ENCODE measurements around the gene TRIM62. TPM values are rescaled to one million over a fixed set of nuclear protein-coding genes. Genes with fewer than 3 reads are reported as not detected.

TRIM62 gene
- total and polyA plus RNA-seq, 11 donors = 1.8 to 6.1 (median 3.3) TPM

- H3K9me3 ChIP-seq = peaks cover 0 to 23% (median 11%) of the 10 kb centered on the region in 12 donors
These were observed 42.4 kb upstream of the TRIM62 start for GRCh38 chr1:33224166-33224707.

GRCh38 chr1:33222381-33222780 lies 40.5 kb upstream of the TRIM62 start:
- H3K4me1 ChIP-seq = peaks cover 0 to 26% (median 0%) of the 10 kb centered on the region in 12 donors
- peaks cover 0 to 23% (median 11%) of the 10 kb centered on the region in 12 donors for H3K9me3 ChIP-seq
- TF ChIP-seq POLR2A (IDR thresholded peaks at IDR 0.05) (no peak), CTCF (IDR thresholded peaks at IDR 0.05) (no peak)
- DNase-seq (no peak), ATAC-seq (no peak)
- H3K27ac ChIP-seq = no peak overlapping the region
- no peak overlapping the region for H3K4me3 ChIP-seq
- no peaks in the 10 kb centered on the region for H3K27me3 ChIP-seq
- 84 to 95% (median 93%) methylated on average over 1 of the region's 1 CpG for WGBS, 4 donors
- no peaks in the 10 kb centered on the region for H3K36me3 ChIP-seq
- intact Hi-C loops (cut with DNase I) = loop anchor here in 8 of 10 donors (5.0 to 10.0 kb wide), 12 partner anchors 35 to 392 kb away; partner anchors contain the start of genes ZNF362 (in 1 of the 8) and ZSCAN20 (in 1 of the 8)

More at GRCh38 chr1:33224166-33224707, 42.4 kb upstream of the TRIM62 start:
- 75 to 84% (median 78%) methylated on average over 2 of the region's 2 CpGs for WGBS, 4 donors
- ATAC-seq (no peak), DNase-seq (no peak)
- intact Hi-C loops (cut with DNase I) = loop anchor here in 8 of 10 donors (5.0 to 10.0 kb wide), 12 partner anchors 33 to 391 kb away; partner anchors contain the start of genes ZNF362 (in 1 of the 8) and ZSCAN20 (in 1 of the 8)
- Histone ChIP-seq H3K36me3 (no peaks in the 10 kb centered on the region), H3K27me3 (no peaks in the 10 kb centered on the region), H3K27ac (no peak overlapping the region), H3K4me3 (no peak overlapping the region), H3K4me1 (peaks cover 0 to 28% (median 9%) of the 10 kb centered on the region in 12 donors)
- no peak for TF ChIP-seq POLR2A (IDR thresholded peaks at IDR 0.05)
- TF ChIP-seq CTCF (IDR thresholded peaks at IDR 0.05) = no peak

- H3K4me3 ChIP-seq = no peak overlapping the region
- 69 to 89% (median 79%) methylated on average over 2 of the region's 2 CpGs for WGBS, 4 donors
- ATAC-seq = no peak
- no peak for TF ChIP-seq POLR2A (IDR thresholded peaks at IDR 0.05)
- no peak for TF ChIP-seq CTCF (IDR thresholded peaks at IDR 0.05)
- peaks cover 0 to 23% (median 11%) of the 10 kb centered on the region in 12 donors for H3K9me3 ChIP-seq
- H3K27me3 ChIP-seq = no peaks in the 10 kb centered on the region
- intact Hi-C loops (cut with DNase I) = loop anchor here in 8 of 10 donors (5.0 to 10.0 kb wide), 12 partner anchors 36 to 393 kb away; partner anchors contain the start of genes ZNF362 (in 1 of the 8) and ZSCAN20 (in 1 of the 8)
- H3K36me3 ChIP-seq = no peaks in the 10 kb centered on the region
- no peak overlapping the region for H3K27ac ChIP-seq
- no peak for DNase-seq
- peaks cover 0 to 26% (median 0%) of the 10 kb centered on the region in 12 donors for H3K4me1 ChIP-seq
These were observed 39.5 kb upstream of the TRIM62 start for GRCh38 chr1:33221385-33221758.

GRCh38 chr1:33220676-33221384 lies 39.0 kb upstream of the TRIM62 start:
- ATAC-seq = peak in 2 of 4 donors; percentile 28 to 35

More at GRCh38 chr1:33220676-33221384, 39.0 kb upstream of the TRIM62 start:
- intact Hi-C loops (cut with DNase I) = loop anchor here in 8 of 10 donors (5.0 to 10.0 kb wide), 12 partner anchors 36 to 394 kb away; partner anchors contain the start of genes ZNF362 (in 1 of the 8) and ZSCAN20 (in 1 of the 8)
- peaks cover 0 to 26% (median 0%) of the 10 kb centered on the region in 12 donors for H3K4me1 ChIP-seq
- DNase-seq = peak in 1 of 5 donors; percentile 22
- no peak overlapping the region for H3K4me3 ChIP-seq
- no peaks in the 10 kb centered on the region for H3K27me3 ChIP-seq
- 50 to 63% (median 57%) methylated on average over 12 of the region's 12 CpGs for WGBS, 4 donors
- H3K9me3 ChIP-seq = peaks cover 0 to 23% (median 11%) of the 10 kb centered on the region in 12 donors
- no peaks in the 10 kb centered on the region for H3K36me3 ChIP-seq
- H3K27ac ChIP-seq = no peak overlapping the region
- TF ChIP-seq CTCF (IDR thresholded peaks at IDR 0.05) (no peak), POLR2A (IDR thresholded peaks at IDR 0.05) (no peak)

All from heart left ventricle (tissue), 16 donors.